Neural cell (in vitro differentiated cells): ENCODE data around the gene FAF1.

Experiments
- CTCF ChIP-seq: fragments of 450-650 bp; IDR thresholded peaks from 2 replicates; pipeline ENCODE4 v1.5.1; 2014; ENCODE audit warnings: antibody characterized with exemption, mild to moderate bottlenecking, moderate library complexity; ENCODE audit not compliant: poor library complexity, severe bottlenecking
- EP300 ChIP-seq: fragments of 450-650 bp; conservative IDR thresholded peaks from 2 replicates; pipeline ENCODE4 v1.6.1; 2014; ENCODE audit warnings: antibody characterized with exemption, mild to moderate bottlenecking, moderate library complexity; ENCODE audit not compliant: poor library complexity, severe bottlenecking
- EZH2 ChIP-seq: fragments of 200-600, 300-800 bp; shearing (Covaris generic), sonication (generic); IDR thresholded peaks from 2 replicates; pipeline ENCODE4 v1.6.1; 2014; ENCODE audit warnings: antibody characterized with exemption, low read length, borderline replicate concordance, mild to moderate bottlenecking; ENCODE audit not compliant: insufficient read depth, poor library complexity, severe bottlenecking
- POLR2AphosphoS5 ChIP-seq: IDR thresholded peaks from 2 replicates; pipeline ENCODE4 v1.6.1; 2012
- REST ChIP-seq: IDR thresholded peaks from 2 replicates; pipeline ENCODE4 v1.6.1; 2012; ENCODE audit warnings: borderline replicate concordance

- TF ChIP-seq REST (no peak), EP300 (no peak), EZH2 (no peak), CTCF (no peak), POLR2AphosphoS5 (no peak)
Measured at GRCh38 chr1:50917138-50918137, 42.6 kb downstream of the FAF1 start.
